Measurements from ENCODE around the gene HECTD4.

DNA sequence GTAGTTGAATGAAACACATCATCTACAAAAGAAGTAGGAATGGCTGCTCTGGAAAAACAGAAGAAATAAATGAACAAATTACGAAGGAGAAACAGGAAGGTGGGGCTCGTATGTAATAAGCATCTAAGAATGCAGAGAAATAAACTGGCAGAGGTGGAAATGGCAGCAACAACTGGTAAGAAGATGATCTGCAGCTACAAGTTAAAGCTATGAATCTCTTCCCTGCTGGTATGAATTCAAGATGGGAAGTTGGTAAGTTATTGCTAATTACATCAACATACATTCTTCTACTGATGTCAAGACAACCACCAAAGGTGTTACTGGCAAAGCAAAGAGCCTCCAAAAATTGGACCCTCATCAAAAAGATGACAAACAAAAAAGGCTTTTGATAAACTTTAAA lies 59.8 kb downstream of the HECTD4 start:
- TF ChIP-seq, protein P1, sequence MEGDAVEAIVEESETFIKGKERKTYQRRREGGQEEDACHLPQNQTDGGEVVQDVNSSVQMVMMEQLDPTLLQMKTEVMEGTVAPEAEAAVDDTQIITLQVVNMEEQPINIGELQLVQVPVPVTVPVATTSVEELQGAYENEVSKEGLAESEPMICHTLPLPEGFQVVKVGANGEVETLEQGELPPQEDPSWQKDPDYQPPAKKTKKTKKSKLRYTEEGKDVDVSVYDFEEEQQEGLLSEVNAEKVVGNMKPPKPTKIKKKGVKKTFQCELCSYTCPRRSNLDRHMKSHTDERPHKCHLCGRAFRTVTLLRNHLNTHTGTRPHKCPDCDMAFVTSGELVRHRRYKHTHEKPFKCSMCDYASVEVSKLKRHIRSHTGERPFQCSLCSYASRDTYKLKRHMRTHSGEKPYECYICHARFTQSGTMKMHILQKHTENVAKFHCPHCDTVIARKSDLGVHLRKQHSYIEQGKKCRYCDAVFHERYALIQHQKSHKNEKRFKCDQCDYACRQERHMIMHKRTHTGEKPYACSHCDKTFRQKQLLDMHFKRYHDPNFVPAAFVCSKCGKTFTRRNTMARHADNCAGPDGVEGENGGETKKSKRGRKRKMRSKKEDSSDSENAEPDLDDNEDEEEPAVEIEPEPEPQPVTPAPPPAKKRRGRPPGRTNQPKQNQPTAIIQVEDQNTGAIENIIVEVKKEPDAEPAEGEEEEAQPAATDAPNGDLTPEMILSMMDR (conservative IDR thresholded peaks at IDR 0.05; ENCODE audit: low read length), result no peak
- TF ChIP-seq EZH2phosphoT487 (IDR thresholded peaks at IDR 0.05; ENCODE audit: borderline replicate concordance, low read depth, low read length), result no peak
